Gastroesophageal sphincter (tissue), 3 donors: ENCODE results near the gene NRK.

Experiments used
- POLR2A ChIP-seq, 2 donors: fragments of 450-650 bp; IDR thresholded peaks; one replicate each; pipeline ENCODE4 v1.6.1; 2017; ENCODE audit warnings: antibody characterized with exemption in 2 of 2, mild to moderate bottlenecking in 2 of 2, moderate library complexity in 1 of 2
- TF ChIP-seq, protein P1 (sequence below), 4 experiments: fragments of 200-600 bp in 2 of 4; fragments of 450-650 bp in 2 of 4; sonication (generic) in 1 of 4; IDR thresholded peaks; one replicate each; pipeline ENCODE4 v1.5.1; 2017 to 2019; ENCODE audit warnings: antibody characterized with exemption in 4 of 4, mild to moderate bottlenecking in 2 of 4, moderate library complexity in 2 of 4

DNA sequence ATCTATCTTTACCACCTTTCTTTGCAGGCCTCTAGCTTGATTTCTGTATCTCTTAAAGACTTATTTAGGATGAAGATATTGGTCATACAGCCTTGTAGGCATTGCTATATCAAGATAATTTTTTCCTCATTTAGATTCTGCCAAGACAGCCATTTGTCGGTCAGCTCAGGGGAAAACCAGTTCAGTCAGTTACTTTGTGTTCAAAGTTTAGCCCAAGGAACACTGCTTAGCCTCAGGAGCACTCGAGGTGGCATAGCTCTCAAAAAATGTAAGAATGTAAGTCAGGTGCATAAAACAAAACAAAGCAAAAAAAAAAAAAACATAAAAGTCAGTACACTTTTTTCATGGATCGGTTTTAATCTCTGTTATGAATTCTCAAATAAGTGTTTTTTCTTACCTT, 43.4 kb downstream of the NRK start:
- TF ChIP-seq, protein P1, sequence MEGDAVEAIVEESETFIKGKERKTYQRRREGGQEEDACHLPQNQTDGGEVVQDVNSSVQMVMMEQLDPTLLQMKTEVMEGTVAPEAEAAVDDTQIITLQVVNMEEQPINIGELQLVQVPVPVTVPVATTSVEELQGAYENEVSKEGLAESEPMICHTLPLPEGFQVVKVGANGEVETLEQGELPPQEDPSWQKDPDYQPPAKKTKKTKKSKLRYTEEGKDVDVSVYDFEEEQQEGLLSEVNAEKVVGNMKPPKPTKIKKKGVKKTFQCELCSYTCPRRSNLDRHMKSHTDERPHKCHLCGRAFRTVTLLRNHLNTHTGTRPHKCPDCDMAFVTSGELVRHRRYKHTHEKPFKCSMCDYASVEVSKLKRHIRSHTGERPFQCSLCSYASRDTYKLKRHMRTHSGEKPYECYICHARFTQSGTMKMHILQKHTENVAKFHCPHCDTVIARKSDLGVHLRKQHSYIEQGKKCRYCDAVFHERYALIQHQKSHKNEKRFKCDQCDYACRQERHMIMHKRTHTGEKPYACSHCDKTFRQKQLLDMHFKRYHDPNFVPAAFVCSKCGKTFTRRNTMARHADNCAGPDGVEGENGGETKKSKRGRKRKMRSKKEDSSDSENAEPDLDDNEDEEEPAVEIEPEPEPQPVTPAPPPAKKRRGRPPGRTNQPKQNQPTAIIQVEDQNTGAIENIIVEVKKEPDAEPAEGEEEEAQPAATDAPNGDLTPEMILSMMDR (IDR thresholded peaks at IDR 0.05): no peak
- no peak for TF ChIP-seq POLR2A (IDR thresholded peaks at IDR 0.05)
